HepG2 (cell line): ENCODE measurements around the gene STEAP1B. TPM values are rescaled to one million over a fixed set of nuclear protein-coding genes. Genes with fewer than 3 reads are reported as not detected.

Experiments
- ATAC-seq: fragments of 200-7000 bp; cut with Tn5 transposase; 3 replicates; pipeline ENCODE4 v1.9.1; 2020; ENCODE audit warnings: mild to moderate bottlenecking, moderate library complexity
- BruUV-seq: library from RNA; stranded (reverse); fragments of 400-500 nt; replicated peaks from 2 replicates; lab custom pipeline; 2021; lab: Mats Ljungman, UMichigan
- CTCF ChIA-PET: fragments of 300-600 bp; formaldehyde crosslinking; extraction: SDS; loops from one replicate; lab custom pipeline; 2021; ENCODE audit warnings: low total read pairs, inconsistent platforms, low intra/inter-chr PET ratio; lab: Yijun Ruan, JAX
- POLR2A ChIA-PET: fragments of 350-600 bp; sonication (Branson Sonifier 250); formaldehyde crosslinking; loops from one replicate; lab custom pipeline; 2020; ENCODE audit warnings: antibody characterized with exemption, inconsistent platforms; lab: Yijun Ruan, JAX
- DNase-seq: peaks from one replicate; pipeline ENCODE4 v3.0.0-alpha.2; 2015; ENCODE audit warnings: low spot score
- FAIRE-seq: peaks from 3 replicates; lab custom pipeline; 2011; peaks lifted over from hg19 to GRCh38; lab: Jason Lieb, UNC
- H2AFZ ChIP-seq: one replicate; pipeline ENCODE4 v1.6.1; 2011; ENCODE audit warnings: low read length, inconsistent platforms
- H3K27ac ChIP-seq: fragments of 300-600 bp; 3 replicates; pipeline ENCODE4 v1.8.0; 2011; ENCODE audit warnings: mixed run types, mild to moderate bottlenecking, mixed read lengths, low read length, inconsistent platforms; ENCODE audit not compliant: insufficient read depth; ENCODE audit errors: extremely low read length
- H3K27me3 ChIP-seq, 2 experiments: fragments of 200-600 bp in 1 of 2; 2 replicates in 1 of 2; 3 replicates in 1 of 2; pipeline versions ENCODE4 v1.6.0 to v1.8.0; 2011; ENCODE audit warnings: low read length in 2 of 2, mild to moderate bottlenecking in 2 of 2, moderate library complexity in 2 of 2, inconsistent platforms in 1 of 2; ENCODE audit not compliant: insufficient read depth in 2 of 2, control insufficient read depth in 1 of 2
- H3K36me3 ChIP-seq, 2 experiments: fragments of 200-600 bp in 1 of 2; replicated peaks in 1 of 2; 2 replicates in 1 of 2; 3 replicates in 1 of 2; pipeline versions ENCODE4 v1.5.1 to v1.8.0; 2011; ENCODE audit warnings: low read length in 2 of 2, inconsistent platforms in 1 of 2; ENCODE audit not compliant: insufficient read depth in 2 of 2, control insufficient read depth in 1 of 2
- H3K4me1 ChIP-seq: 2 replicates; pipeline ENCODE4 v1.5.1; 2012; ENCODE audit warnings: low read length, inconsistent platforms; ENCODE audit not compliant: insufficient read depth
- H3K4me2 ChIP-seq: 2 replicates; pipeline ENCODE4 v1.6.0; 2011; ENCODE audit warnings: low read depth, low read length, inconsistent platforms
- H3K4me3 ChIP-seq, 3 experiments: fragments of 200-600 bp in 1 of 3; sonication (generic), shearing (Covaris generic) in 1 of 3; replicated peaks in 1 of 3; 2 replicates each; pipeline ENCODE4 v1.5.1; 2011 to 2016; ENCODE audit warnings: low read length in 3 of 3, inconsistent platforms in 2 of 3, low read depth in 2 of 3, mild to moderate bottlenecking in 2 of 3, control low read depth in 1 of 3, mixed read lengths in 1 of 3; ENCODE audit not compliant: insufficient read depth in 1 of 3
- H3K79me2 ChIP-seq: one replicate; pipeline ENCODE4 v1.6.1; 2011; ENCODE audit warnings: low read length, inconsistent platforms; ENCODE audit not compliant: insufficient read depth
- H3K9ac ChIP-seq: 2 replicates; pipeline ENCODE4 v1.6.0; 2011; ENCODE audit warnings: mild to moderate bottlenecking, low read depth, low read length, inconsistent platforms; ENCODE audit not compliant: insufficient read depth
- H3K9me3 ChIP-seq: 2 replicates; pipeline ENCODE4 v1.5.1; 2012; ENCODE audit warnings: mild to moderate bottlenecking, low read length
- H4K20me1 ChIP-seq: 2 replicates; pipeline ENCODE4 v1.6.0; 2011; ENCODE audit warnings: inconsistent platforms, mild to moderate bottlenecking, low read length, moderate library complexity; ENCODE audit not compliant: insufficient read depth
- HOXD1 ChIP-seq: sonication (generic); formaldehyde crosslinking; IDR thresholded peaks from 2 replicates; pipeline ENCODE4 v1.5.0; 2020; ENCODE audit warnings: missing genetic modification reagents
- SMAD3 ChIP-seq: sonication (generic); formaldehyde crosslinking; IDR thresholded peaks from 2 replicates; pipeline ENCODE4 v1.4.0; 2020; ENCODE audit warnings: missing genetic modification reagents
- SP1 ChIP-seq, 2 experiments: fragments of 450-650 bp in 1 of 2; sonication (generic) in 1 of 2; formaldehyde crosslinking in 1 of 2; IDR thresholded peaks; 2 replicates each; pipeline versions ENCODE4 v1.4.0 to v1.6.1; 2016 to 2020; ENCODE audit warnings: missing genetic modification reagents in 1 of 2
- SP4 ChIP-seq: sonication (generic); formaldehyde crosslinking; IDR thresholded peaks from 2 replicates; pipeline ENCODE4 v1.8.1; 2023; ENCODE audit warnings: mild to moderate bottlenecking, missing genetic modification reagents
- ZEB1 ChIP-seq: IDR thresholded peaks from 2 replicates; pipeline ENCODE4 v1.6.1; 2012; ENCODE audit warnings: mild to moderate bottlenecking, low read depth, inconsistent platforms; ENCODE audit not compliant: insufficient replicate concordance
- ZFAT ChIP-seq: sonication (generic); formaldehyde crosslinking; conservative IDR thresholded peaks from 2 replicates; pipeline ENCODE4 v1.8.1; 2023; ENCODE audit warnings: missing genetic modification reagents, inconsistent platforms
- ZNF136 ChIP-seq: sonication (generic); formaldehyde crosslinking; IDR thresholded peaks from 2 replicates; pipeline ENCODE4 v1.8.1; 2022; ENCODE audit warnings: low read depth, mild to moderate bottlenecking, moderate library complexity, missing genetic modification reagents
- WGBS: methylation state at CpG from one replicate; pipeline ENCODE4 v1.1.6; 2017; ENCODE audit warnings: low lambda C conversion rate; 5-methylcytosine and 5-hydroxymethylcytosine counted together
- in situ Hi-C: cut with HindIII; loops from 2 replicates; pipeline ENCODE4 v1.10.0; 2017; ENCODE audit warnings: low pct_unique_long_range_greater_than_20kb; ENCODE audit not compliant: extremely low pct_ligation_motif_present
- intact Hi-C: fragments of 100-400 bp; cut with micrococcal nuclease; formaldehyde crosslinking; loops from one replicate; pipeline ENCODE4 v1.10.0; 2022; ENCODE audit not compliant: unreplicated experiment
- polyA plus RNA-seq, 8 experiments: library from polyadenylated mRNA; depleted of rRNA in 3 of 8; stranded (reverse) in 7 of 8; unstranded in 1 of 8; fragments of >200 nt; fragmentation: Illumina TruSeq in 4 of 8; extraction: Trizol in 4 of 8; gene quantifications; 2 replicates each; pipeline versions ENCODE4 v1.2.1 to v1.2.3, GENCODE V29; 2011 to 2016; ENCODE audit warnings: low read depth in 4 of 8, missing spikeins in 1 of 8, mixed read lengths in 1 of 8; ENCODE audit not compliant: insufficient read depth in 1 of 8
- total RNA-seq, 5 experiments: library from RNA; depleted of rRNA; stranded (reverse); fragments of >200 nt; fragmentation: Illumina TruSeq; extraction: Trizol; gene quantifications; 2 replicates each; pipeline ENCODE4 v1.2.3, GENCODE V29; 2016; ENCODE audit warnings: low read depth in 1 of 5
- TF ChIP-seq, protein P1 (sequence below): sonication (generic); formaldehyde crosslinking; IDR thresholded peaks from 2 replicates; pipeline ENCODE4 v1.4.0; 2020; ENCODE audit warnings: mild to moderate bottlenecking, missing genetic modification reagents, borderline replicate concordance
- TF ChIP-seq, protein P2 (sequence below): sonication (generic); formaldehyde crosslinking; IDR thresholded peaks from 2 replicates; pipeline ENCODE4 v1.5.0; 2020; ENCODE audit warnings: missing genetic modification reagents, mild to moderate bottlenecking, borderline replicate concordance

STEAP1B gene
- total and polyA plus RNA-seq, 2 of the 13 experiments (the other 11 are each of a cell fraction or from before 2014, with no cell fraction given): not detected

DNA sequence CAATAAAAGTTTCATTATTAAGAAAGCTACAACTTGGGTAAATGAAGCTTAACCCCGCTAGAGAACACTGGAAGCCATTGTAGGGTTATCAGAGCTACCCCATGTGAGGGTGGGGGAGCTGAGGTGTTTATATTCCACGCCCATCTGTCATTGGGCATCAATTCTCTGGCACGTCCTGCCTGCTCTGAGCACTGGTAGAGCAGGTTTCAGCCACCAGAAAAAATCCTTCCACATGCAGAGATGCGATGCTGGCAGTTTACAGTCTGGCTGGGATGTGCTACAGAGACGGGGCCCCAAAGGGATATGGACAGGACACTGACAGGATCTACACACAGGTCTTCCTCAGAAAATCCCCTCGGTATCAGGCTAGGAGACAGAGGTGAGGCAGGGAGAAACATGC is 127.1 kb downstream of the STEAP1B start:
- Histone ChIP-seq H2AFZ (no peak overlapping the region), H3K27ac (no peak overlapping the region), H3K9ac (no peak overlapping the region), H4K20me1 (no peaks in the 10 kb centered on the region), H3K4me2 (no peak overlapping the region), H3K27me3 (no peaks in the 10 kb centered on the region), H3K79me2 (no peaks in the 10 kb centered on the region), H3K4me1 (peaks cover 55% of the 10 kb centered on the region), H3K36me3 (no peaks in the 10 kb centered on the region), H3K4me3 (no peak overlapping the region), H3K9me3 (no peaks in the 10 kb centered on the region)
- FAIRE-seq (no peak), ATAC-seq (no peak), DNase-seq (no peak)
- ChIA-PET CTCF (no interaction called here), POLR2A (no interaction called here)
- BruUV-seq: no TSS peak
- WGBS: 77% methylated on average over 5 of the region's 6 CpGs
- TF ChIP-seq ZEB1 (no peak), SP1 (IDR thresholded peaks at IDR 0.05) (no peak), SP1 (CRISPR knock-in tag; IDR thresholded peaks at IDR 0.05) (no peak), ZFAT (no peak), SMAD3 (CRISPR knock-in tag) (no peak), ZNF136 (CRISPR knock-in tag) (no peak), HOXD1 (CRISPR knock-in tag) (no peak), SP4 (CRISPR knock-in tag) (no peak)
- TF ChIP-seq, protein P1, sequence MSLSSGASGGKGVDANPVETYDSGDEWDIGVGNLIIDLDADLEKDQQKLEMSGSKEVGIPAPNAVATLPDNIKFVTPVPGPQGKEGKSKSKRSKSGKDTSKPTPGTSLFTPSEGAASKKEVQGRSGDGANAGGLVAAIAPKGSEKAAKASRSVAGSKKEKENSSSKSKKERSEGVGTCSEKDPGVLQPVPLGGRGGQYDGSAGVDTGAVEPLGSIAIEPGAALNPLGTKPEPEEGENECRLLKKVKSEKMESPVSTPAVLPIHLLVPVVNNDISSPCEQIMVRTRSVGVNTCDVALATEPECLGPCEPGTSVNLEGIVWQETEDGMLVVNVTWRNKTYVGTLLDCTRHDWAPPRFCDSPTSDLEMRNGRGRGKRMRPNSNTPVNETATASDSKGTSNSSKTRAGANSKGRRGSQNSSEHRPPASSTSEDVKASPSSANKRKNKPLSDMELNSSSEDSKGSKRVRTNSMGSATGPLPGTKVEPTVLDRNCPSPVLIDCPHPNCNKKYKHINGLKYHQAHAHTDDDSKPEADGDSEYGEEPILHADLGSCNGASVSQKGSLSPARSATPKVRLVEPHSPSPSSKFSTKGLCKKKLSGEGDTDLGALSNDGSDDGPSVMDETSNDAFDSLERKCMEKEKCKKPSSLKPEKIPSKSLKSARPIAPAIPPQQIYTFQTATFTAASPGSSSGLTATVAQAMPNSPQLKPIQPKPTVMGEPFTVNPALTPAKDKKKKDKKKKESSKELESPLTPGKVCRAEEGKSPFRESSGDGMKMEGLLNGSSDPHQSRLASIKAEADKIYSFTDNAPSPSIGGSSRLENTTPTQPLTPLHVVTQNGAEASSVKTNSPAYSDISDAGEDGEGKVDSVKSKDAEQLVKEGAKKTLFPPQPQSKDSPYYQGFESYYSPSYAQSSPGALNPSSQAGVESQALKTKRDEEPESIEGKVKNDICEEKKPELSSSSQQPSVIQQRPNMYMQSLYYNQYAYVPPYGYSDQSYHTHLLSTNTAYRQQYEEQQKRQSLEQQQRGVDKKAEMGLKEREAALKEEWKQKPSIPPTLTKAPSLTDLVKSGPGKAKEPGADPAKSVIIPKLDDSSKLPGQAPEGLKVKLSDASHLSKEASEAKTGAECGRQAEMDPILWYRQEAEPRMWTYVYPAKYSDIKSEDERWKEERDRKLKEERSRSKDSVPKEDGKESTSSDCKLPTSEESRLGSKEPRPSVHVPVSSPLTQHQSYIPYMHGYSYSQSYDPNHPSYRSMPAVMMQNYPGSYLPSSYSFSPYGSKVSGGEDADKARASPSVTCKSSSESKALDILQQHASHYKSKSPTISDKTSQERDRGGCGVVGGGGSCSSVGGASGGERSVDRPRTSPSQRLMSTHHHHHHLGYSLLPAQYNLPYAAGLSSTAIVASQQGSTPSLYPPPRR (CRISPR knock-in tag): no peak
- TF ChIP-seq, protein P2, sequence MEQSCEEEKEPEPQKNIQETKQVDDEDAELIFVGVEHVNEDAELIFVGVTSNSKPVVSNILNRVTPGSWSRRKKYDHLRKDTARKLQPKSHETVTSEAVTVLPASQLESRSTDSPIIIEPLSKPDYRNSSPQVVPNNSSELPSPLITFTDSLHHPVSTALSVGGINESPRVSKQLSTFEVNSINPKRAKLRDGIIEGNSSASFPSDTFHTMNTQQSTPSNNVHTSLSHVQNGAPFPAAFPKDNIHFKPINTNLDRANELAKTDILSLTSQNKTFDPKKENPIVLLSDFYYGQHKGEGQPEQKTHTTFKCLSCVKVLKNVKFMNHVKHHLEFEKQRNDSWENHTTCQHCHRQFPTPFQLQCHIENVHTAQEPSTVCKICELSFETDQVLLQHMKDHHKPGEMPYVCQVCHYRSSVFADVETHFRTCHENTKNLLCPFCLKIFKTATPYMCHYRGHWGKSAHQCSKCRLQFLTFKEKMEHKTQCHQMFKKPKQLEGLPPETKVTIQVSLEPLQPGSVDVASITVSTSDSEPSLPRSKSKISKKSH (CRISPR knock-in tag): no peak
- intact Hi-C loops (no loop called here), in situ Hi-C loops (no loop called here)
